Esophagus squamous epithelium (tissue), 5 donors: Measurements from ENCODE around the gene TNN. TPM values are rescaled to one million over a fixed set of nuclear protein-coding genes. Genes with fewer than 3 reads are reported as not detected.

Experiments used
- DNase-seq: peaks from one replicate; lab custom pipeline; 2025; lab: John Stamatoyannopoulos, UW
- H3K27ac ChIP-seq, 4 donors: fragments of 200-600 bp; sonication (generic); one replicate each; pipeline ENCODE4 v1.5.1; 2016 to 2019; ENCODE audit warnings: mild to moderate bottlenecking in 1 of 4
- H3K27me3 ChIP-seq, 4 donors: fragments of 200-600 bp; sonication (generic); 1 replicate in 3 of 4; 2 replicates in 1 of 4; pipeline versions ENCODE4 v1.5.1 to v1.6.0; 2017 to 2021; ENCODE audit warnings: antibody characterized with exemption in 1 of 4
- H3K36me3 ChIP-seq, 3 donors: fragments of 200-600 bp; sonication (generic); one replicate each; pipeline ENCODE4 v1.5.1; 2016 to 2019
- H3K4me1 ChIP-seq, 3 donors: fragments of 200-600 bp; sonication (generic); one replicate each; pipeline ENCODE4 v1.5.1; 2017 to 2019
- H3K4me3 ChIP-seq, 4 donors: fragments of 200-600 bp; sonication (generic); 1 replicate in 3 of 4; 2 replicates in 1 of 4; pipeline ENCODE4 v1.5.1; 2016 to 2019; ENCODE audit warnings: mild to moderate bottlenecking in 2 of 4, moderate library complexity in 1 of 4
- H3K9me3 ChIP-seq, 3 donors: fragments of 200-600 bp; sonication (generic); one replicate each; pipeline ENCODE4 v1.5.1; 2016 to 2019
- CTCF ChIP-seq, 6 experiments: fragments of 450-650 bp in 4 of 6; fragments of 200-600 bp in 2 of 6; sonication (generic) in 2 of 6; IDR thresholded peaks; one replicate each; pipeline ENCODE4 v1.5.1; 2016 to 2019; ENCODE audit warnings: antibody characterized with exemption in 6 of 6, mild to moderate bottlenecking in 4 of 6, moderate library complexity in 4 of 6
- POLR2A ChIP-seq, 4 donors: fragments of 450-650 bp; IDR thresholded peaks; one replicate each; pipeline ENCODE4 v1.6.1; 2017; ENCODE audit warnings: antibody characterized with exemption in 4 of 4, mild to moderate bottlenecking in 4 of 4, moderate library complexity in 3 of 4
- WGBS, 2 donors: methylation state at CpG; one replicate each; pipeline ENCODE4 v1.1.5; 2018; 5-methylcytosine and 5-hydroxymethylcytosine counted together
- intact Hi-C: fragments of 100-400 bp; cut with DNase I; formaldehyde crosslinking; loops from one replicate; pipeline ENCODE4 v1.15.0; 2022
- total RNA-seq, 4 donors: library from RNA; depleted of rRNA; stranded (reverse); fragments of >200 nt; gene quantifications; one replicate each; pipeline ENCODE4 v1.1.0, GENCODE V29; 2016
- donor health status: DM: yes; HTN: yes; CAD: no.

The TNN gene
- total RNA-seq, 4 donors from 2014 or later: under 0.01 to 0.09 TPM; not detected in 2

GRCh38 chr1:175075572-175076568 lies 8.2 kb downstream of the TNN start:
- TF ChIP-seq CTCF (IDR thresholded peaks at IDR 0.05) (no peak), POLR2A (IDR thresholded peaks at IDR 0.05) (no peak)
- H3K27ac ChIP-seq: no peak overlapping the region
- no peaks in the 10 kb centered on the region for H3K36me3 ChIP-seq
- peaks cover 0 to 13% (median 8%) of the 10 kb centered on the region in 3 donors for H3K4me1 ChIP-seq
- H3K9me3 ChIP-seq: no peaks in the 10 kb centered on the region
- WGBS, 2 donors: 67 to 68% methylated on average over 10 to 11 of the region's 14 CpGs
- H3K27me3 ChIP-seq: peaks cover 0 to 8% (median 0%) of the 10 kb centered on the region in 4 donors
- H3K4me3 ChIP-seq: no peak overlapping the region
- intact Hi-C loops: no loop called here
- DNase-seq: no peak

GRCh38 chr1:175077356-175078030 lies 9.9 kb downstream of the TNN start:
- H3K27ac ChIP-seq: no peak overlapping the region
- intact Hi-C loops: no loop called here
- H3K36me3 ChIP-seq: no peaks in the 10 kb centered on the region
- TF ChIP-seq CTCF (IDR thresholded peaks at IDR 0.05) (no peak), POLR2A (IDR thresholded peaks at IDR 0.05) (no peak)
- no peaks in the 10 kb centered on the region for H3K9me3 ChIP-seq
- H3K4me1 ChIP-seq: peaks cover 0 to 2% (median 0%) of the 10 kb centered on the region in 3 donors
- DNase-seq: no peak
- H3K27me3 ChIP-seq: peaks cover 0 to 8% (median 0%) of the 10 kb centered on the region in 4 donors
- 74 to 77% methylated on average over 5 to 10 of the region's 12 CpGs for WGBS, 2 donors
- H3K4me3 ChIP-seq: no peak overlapping the region

DNA sequence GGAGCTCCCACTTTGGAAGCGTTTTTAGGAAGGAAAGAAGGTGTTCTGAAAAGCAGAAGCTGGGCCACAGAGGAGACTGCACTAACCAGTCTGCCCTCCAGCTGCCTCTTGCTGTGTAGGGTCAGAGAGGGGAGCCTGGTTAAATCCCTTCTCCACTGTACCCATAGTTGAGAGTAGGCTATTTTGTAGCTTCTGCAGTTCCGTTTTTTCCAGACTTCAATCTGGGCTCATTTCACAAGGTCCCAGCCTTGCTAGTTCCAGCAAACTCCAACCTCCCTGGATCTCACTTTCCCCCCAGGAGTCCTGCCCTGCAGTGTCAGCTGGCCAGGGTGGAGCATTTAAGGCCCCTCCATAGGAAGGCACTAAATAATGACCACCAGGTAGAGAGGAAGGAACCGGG lies 11.0 kb downstream of the TNN start:
- Histone ChIP-seq H3K4me3 (no peak overlapping the region), H3K9me3 (no peaks in the 10 kb centered on the region), H3K36me3 (no peaks in the 10 kb centered on the region), H3K27ac (no peak overlapping the region), H3K27me3 (peaks cover 0 to 4% (median 0%) of the 10 kb centered on the region in 4 donors), H3K4me1 (no peaks in the 10 kb centered on the region)
- intact Hi-C loops: no loop called here
- TF ChIP-seq CTCF (IDR thresholded peaks at IDR 0.05) (no peak), POLR2A (IDR thresholded peaks at IDR 0.05) (no peak)
- 59 to 73% methylated on average over 2 to 3 of the region's 3 CpGs for WGBS, 2 donors
- DNase-seq: no peak

DNA sequence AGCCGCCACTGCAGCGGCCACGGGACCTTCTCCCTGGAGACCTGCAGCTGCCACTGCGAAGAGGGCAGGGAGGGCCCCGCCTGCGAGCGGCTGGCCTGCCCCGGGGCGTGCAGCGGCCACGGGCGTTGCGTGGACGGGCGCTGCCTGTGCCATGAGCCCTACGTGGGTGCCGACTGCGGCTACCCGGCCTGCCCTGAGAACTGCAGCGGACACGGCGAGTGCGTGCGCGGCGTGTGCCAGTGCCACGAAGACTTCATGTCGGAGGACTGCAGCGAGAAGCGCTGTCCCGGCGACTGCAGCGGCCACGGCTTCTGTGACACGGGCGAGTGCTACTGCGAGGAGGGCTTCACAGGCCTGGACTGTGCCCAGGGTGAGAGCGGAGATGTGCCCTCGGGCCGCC lies 11.7 kb downstream of the TNN start:
- DNase-seq: no peak
- intact Hi-C loops: no loop called here
- TF ChIP-seq CTCF (IDR thresholded peaks at IDR 0.05) (no peak), POLR2A (IDR thresholded peaks at IDR 0.05) (no peak)
- Histone ChIP-seq H3K9me3 (no peaks in the 10 kb centered on the region), H3K4me3 (no peak overlapping the region), H3K27ac (no peak overlapping the region), H3K4me1 (no peaks in the 10 kb centered on the region), H3K36me3 (no peaks in the 10 kb centered on the region), H3K27me3 (no peaks in the 10 kb centered on the region)
- 92 to 94% methylated on average over 15 to 22 of the region's 40 CpGs for WGBS, 2 donors

GRCh38 chr1:175080030-175080429 lies 12.4 kb downstream of the TNN start:
- no peak for TF ChIP-seq CTCF (IDR thresholded peaks at IDR 0.05)
- no peak for TF ChIP-seq POLR2A (IDR thresholded peaks at IDR 0.05)
- WGBS, 2 donors: 63 to 84% methylated on average over 4 to 5 of the region's 6 CpGs
- intact Hi-C loops: no loop called here
- H3K4me3 ChIP-seq: no peak overlapping the region
- no peak for DNase-seq
- H3K27me3 ChIP-seq: no peaks in the 10 kb centered on the region
- H3K27ac ChIP-seq: no peak overlapping the region
- no peaks in the 10 kb centered on the region for H3K4me1 ChIP-seq
- no peaks in the 10 kb centered on the region for H3K9me3 ChIP-seq
- H3K36me3 ChIP-seq: no peaks in the 10 kb centered on the region
